Fibroblast of the conjunctiva (primary cell): ENCODE measurements around the gene GPR107.
"Not testable (repeated sequence)": the region's sequence is repeated elsewhere in the genome, so short reads cannot be mapped to it uniquely, and the experiment has no call there.

ENCODE experiments used
- DNase-seq: peaks from one replicate; pipeline ENCODE4 v3.0.0-alpha.2; 2010; ENCODE audit warnings: low read depth

Gene GPR107

GRCh38 chr9:130053504-130054324, at the start of gene GPR107:
TSS of gene GPR107 (plus strand) at chr9:130053906. CDS start at chr9:130053933, 27 bp downstream.
- DNase-seq = no peak

- no peak for DNase-seq
Observed at GRCh38 chr9:130003943-130004552, 49.7 kb upstream of the GPR107 start.

- DNase-seq = not testable (repeated sequence)
Observed at GRCh38 chr9:130006952-130007351, 46.8 kb upstream of the GPR107 start.

DNA sequence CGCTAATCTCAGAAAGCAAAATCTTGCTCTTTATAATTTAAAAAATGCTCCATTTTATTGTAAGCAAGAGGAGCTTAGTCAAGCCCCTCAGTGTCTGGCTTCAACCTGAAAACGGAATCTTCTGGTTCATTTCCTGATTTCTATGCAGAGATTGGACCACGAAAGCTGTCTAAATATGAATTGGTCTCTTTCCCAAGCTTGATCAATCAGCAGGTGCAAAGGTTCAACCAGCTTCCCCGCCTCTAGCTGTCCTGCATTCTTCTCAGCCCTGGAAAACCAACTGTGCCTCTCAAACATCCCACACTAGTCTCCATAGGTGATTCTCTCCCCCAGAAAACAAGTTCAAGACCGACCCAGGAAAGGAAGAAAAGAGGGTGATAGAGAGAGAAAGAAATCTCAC, 45.2 kb upstream of the GPR107 start:
- no peak for DNase-seq

DNA sequence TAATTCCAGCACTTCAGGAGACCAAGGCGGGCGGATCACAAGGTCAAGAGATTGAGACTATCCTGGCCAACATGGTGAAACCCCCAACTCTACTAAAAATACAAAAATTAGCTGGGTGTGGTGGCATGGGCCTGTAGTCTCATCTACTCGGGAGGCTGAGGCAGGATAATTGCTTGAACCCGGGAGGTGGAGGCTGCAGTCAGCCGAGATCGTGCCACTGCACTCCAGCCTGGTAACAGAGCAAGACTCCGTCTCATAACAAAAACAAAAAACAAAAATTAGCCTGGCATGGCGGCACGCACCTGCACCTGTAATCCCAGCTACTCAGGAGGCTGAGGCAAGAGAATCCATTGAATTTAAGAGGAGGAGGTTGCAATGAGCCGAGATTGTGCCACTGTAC, 44.2 kb upstream of the GPR107 start:
- DNase-seq = not testable (repeated sequence)

- DNase-seq = no peak
Observed at GRCh38 chr9:130010151-130010988, 43.3 kb upstream of the GPR107 start.

DNA sequence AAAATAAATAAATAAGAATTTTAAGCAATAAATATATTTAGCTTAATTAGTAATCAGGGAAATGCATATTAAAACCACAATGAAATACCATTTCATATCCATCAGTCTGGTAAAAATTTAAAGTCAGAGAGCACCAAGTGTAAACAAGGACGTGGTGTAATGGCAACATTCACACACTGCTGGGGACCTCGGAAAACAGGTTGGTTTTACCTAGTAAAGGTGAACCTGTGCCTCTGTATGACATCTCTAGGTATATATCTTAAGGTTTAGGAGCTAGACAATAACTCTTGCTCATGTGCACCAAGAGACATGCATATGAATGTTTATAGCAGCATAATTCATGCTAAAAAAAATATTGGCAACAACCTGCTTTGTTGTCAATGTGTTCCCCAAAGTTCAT, 40.4 kb upstream of the GPR107 start:
- no peak for DNase-seq

GRCh38 chr9:130015353-130016019, 38.2 kb upstream of the GPR107 start:
- no peak for DNase-seq

DNA sequence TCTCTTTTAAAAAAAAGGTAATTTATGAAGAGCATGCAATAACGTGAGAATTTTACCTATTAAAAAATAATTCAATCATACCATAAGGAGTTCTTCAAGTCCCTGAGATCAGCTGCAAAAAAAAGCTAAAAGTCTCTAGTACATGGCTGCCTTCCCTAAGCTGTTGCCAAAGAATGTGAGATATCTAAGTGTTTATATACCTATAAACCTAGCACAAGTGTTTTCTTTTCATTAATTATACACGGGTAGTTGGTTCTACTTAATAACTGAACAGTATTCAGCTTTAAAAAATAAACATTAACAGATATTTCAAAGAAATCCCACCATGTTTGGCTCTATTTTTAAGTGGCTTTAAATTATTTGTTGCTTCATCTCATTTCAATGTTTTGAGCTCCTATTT, 36.6 kb upstream of the GPR107 start:
- DNase-seq = no peak

- DNase-seq = not testable (repeated sequence)
Observed at GRCh38 chr9:130017510-130017909, 36.2 kb upstream of the GPR107 start.

DNA sequence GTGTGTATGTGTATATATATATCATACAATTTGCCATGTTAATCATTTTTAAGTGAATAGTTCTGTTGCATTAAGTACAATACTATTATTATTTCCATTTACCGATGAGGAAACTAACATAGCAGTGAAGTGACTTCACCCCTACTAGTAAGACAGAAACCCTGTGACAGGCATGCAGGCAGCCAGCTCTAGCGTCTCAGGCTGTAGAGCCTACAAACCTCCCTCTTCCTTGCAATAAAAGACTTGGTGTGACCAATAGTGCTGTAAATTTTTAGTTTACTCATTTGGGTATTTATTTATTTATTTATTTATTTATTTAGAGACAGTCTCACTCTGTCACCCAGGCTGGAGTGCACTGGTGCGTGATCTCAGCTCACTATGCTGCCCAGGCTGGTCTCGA, 35.4 kb upstream of the GPR107 start:
- DNase-seq = no peak

- DNase-seq = no peak
Observed at GRCh38 chr9:130020618-130021017, 33.1 kb upstream of the GPR107 start.

- no peak for DNase-seq
Observed at GRCh38 chr9:130021123-130021522, 32.6 kb upstream of the GPR107 start.

DNA sequence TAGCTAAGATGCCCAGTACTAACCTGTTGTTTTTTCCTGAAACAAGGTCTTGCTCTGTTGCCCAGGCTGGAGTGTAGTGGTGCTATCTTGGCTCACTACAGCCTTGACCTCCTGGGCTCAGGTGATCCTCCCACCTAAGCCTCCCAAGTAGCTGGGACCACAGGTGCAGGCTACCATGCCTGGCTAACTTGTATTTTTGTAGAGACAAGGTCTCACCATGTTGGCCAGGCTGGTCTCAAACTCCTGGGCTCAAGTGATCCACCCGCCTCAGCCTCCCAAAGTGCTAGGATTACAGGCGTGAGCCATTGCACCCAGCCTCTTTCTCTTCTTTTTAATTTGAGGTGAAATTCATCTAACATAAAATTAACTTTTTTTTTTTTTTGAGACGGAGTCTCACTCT, 31.9 kb upstream of the GPR107 start:
- DNase-seq = not testable (repeated sequence)

DNA sequence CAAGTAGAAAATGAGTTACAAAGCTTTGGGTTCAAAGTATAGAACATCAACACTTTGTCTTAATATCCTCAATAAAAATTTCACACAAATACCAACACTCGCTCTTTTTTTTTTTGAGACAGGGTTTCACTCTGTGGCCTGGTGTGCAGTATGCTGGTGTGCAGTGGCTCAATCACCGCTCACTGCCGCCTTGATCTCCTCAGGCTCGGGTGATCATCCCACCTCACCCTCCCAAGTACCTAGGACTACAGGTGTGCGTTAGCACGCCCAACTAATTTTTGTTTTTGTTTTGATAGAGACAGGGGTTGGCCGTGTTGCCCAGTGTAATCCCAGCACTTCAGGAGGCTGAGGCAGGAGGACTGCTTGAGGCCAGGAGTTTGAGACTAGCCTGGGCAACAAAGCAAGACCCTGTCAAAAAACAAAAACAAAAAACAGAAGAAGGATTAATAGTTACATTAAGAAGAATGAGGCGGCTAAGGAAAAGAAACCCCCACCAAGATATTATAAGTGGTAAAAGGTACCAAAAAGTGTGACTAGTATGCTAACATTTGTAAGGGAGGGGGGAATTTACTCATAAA, 31.1 kb upstream of the GPR107 start:
- no peak for DNase-seq

DNA sequence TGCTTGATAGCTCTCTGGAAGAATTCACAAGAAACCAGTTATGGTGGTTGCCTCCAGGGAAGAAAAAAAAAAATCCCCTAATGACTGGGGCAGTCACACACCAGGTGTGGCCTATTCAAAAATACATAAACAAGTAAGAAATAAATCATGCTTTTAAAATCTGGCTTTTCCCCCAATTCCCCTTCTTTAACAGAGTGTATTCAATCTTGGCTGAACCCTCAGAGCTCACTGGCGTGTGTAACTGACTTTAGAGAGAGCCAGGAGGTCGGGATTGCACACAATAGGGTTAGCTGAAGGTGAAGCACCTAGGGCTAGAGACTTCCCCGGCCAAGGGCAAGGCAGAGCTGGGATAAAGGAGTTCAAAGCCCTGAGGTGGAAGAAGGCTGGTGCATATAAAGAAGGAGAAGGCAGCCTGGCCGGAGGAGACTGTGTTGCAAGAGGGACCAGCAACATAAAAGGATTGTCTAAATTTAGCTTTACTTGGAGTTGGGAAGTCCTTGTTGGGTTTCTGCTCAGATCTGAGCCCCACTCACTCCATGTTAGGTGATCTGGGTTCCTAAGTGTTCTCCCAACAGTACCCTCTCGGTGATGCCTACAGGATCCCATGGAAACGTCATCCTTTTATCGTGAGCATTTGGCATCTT, 30.4 kb upstream of the GPR107 start:
- DNase-seq = no peak

- DNase-seq = no peak
Observed at GRCh38 chr9:130023994-130024596, 29.6 kb upstream of the GPR107 start.

GRCh38 chr9:130024597-130024994, 29.1 kb upstream of the GPR107 start:
- no peak for DNase-seq

DNA sequence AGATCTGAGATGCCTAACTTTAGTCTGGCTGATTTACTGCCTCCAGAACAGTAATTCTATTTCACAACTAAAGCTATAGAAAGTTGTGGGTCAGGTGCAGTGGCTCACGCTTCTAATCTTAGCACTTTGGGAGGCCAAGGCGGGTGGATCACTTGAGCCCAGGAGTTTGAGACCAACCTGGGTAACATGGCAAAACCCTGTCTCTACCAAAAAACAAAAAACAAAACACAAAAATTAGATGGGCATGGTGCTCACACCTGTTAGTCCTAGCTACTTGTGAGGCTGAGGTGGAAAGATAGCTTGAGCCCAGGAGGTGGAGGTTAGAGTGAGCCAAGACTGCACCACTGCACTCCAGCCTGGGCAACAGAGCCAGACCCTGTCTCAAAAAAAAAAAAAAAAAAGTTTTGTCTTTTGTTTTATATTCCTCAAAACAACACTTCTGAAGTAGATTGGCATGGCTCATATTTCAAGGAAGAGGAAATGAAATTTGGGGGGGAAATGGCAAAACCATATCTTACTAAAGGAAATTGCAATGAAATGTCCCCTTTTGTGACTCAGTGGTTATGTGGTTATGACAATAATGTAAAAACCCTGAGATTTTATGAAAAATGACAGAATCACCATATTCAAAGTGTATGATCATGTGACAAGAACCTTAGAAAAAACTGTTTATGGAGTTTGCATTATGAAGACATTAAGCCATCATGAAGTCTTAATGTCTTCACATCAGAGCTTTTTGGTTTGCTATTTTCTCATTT, 26.9 kb upstream of the GPR107 start:
- no peak for DNase-seq
